Esophagus muscularis mucosa (tissue), 3 donors: ENCODE results near the gene NR1H3.

Experiments
- POLR2A ChIP-seq: fragments of 450-650 bp; IDR thresholded peaks from one replicate; pipeline ENCODE4 v1.6.1; 2017; ENCODE audit warnings: antibody characterized with exemption, moderate library complexity, mild to moderate bottlenecking, low read depth
- TF ChIP-seq, protein P1 (sequence below), 3 experiments: fragments of 200-600 bp in 2 of 3; fragments of 450-650 bp in 1 of 3; sonication (generic) in 2 of 3; IDR thresholded peaks; one replicate each; pipeline ENCODE4 v1.5.1; 2017 to 2019; ENCODE audit warnings: antibody characterized with exemption in 3 of 3, mild to moderate bottlenecking in 2 of 3, moderate library complexity in 1 of 3

DNA sequence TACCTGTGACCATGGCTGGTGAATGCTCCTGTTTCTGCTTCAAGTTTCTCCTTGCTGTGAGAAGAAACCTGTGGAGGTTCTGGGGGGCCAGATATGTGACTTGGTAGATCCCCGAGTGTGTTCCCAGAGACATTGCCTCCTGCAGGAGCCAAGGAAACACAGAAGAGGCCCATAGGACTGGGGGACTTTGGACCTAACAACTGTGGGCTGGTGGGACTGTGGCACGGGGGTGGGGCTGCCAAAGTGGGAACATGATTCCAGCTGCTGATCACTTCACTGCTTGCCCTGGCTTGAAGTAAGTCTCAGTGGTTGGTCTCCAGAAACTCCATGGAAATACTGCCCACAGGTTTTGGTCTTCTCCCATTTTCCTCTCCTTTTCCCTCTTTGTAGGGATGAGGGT lies 4.1 kb upstream of the NR1H3 start:
- TF ChIP-seq, protein P1, sequence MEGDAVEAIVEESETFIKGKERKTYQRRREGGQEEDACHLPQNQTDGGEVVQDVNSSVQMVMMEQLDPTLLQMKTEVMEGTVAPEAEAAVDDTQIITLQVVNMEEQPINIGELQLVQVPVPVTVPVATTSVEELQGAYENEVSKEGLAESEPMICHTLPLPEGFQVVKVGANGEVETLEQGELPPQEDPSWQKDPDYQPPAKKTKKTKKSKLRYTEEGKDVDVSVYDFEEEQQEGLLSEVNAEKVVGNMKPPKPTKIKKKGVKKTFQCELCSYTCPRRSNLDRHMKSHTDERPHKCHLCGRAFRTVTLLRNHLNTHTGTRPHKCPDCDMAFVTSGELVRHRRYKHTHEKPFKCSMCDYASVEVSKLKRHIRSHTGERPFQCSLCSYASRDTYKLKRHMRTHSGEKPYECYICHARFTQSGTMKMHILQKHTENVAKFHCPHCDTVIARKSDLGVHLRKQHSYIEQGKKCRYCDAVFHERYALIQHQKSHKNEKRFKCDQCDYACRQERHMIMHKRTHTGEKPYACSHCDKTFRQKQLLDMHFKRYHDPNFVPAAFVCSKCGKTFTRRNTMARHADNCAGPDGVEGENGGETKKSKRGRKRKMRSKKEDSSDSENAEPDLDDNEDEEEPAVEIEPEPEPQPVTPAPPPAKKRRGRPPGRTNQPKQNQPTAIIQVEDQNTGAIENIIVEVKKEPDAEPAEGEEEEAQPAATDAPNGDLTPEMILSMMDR (IDR thresholded peaks at IDR 0.05): no peak
- no peak for TF ChIP-seq POLR2A
